ENCODE data around the gene CHRDL2.

- TF ChIP-seq ZFP30 (CRISPR knock-in tag; IDR thresholded peaks at IDR 0.05) (no peak), ISL1 (CRISPR knock-in tag; IDR thresholded peaks at IDR 0.05) (no peak)
Measured at GRCh38 chr11:74685338-74685737, 45.9 kb downstream of the CHRDL2 start.

All from SK-N-SH treated with all-trans-retinoic acid at 6 μM for 48 hours (cell line).